Stimulated activated CD4-positive, alpha-beta T cell treated with anti-CD3 and anti-CD28 coated beads, TNF-alpha, amount 100 ng/mL, for 1 hour (primary cell): ENCODE data around the gene MAP7D2.
A peak's percentile ranks its signal among the peaks of the same experiment; 100 is the strongest.
"Not testable (repeated sequence)": the region's sequence is repeated elsewhere in the genome, so short reads cannot be mapped to it uniquely, and the experiment has no call there.

ENCODE experiments used
- DNase-seq, 3 donors: peaks; one replicate each; pipeline ENCODE4 v3.0.0-alpha.2; 2020; ENCODE audit warnings: low read depth in 3 of 3, low spot score in 1 of 3

MAP7D2 gene

DNA sequence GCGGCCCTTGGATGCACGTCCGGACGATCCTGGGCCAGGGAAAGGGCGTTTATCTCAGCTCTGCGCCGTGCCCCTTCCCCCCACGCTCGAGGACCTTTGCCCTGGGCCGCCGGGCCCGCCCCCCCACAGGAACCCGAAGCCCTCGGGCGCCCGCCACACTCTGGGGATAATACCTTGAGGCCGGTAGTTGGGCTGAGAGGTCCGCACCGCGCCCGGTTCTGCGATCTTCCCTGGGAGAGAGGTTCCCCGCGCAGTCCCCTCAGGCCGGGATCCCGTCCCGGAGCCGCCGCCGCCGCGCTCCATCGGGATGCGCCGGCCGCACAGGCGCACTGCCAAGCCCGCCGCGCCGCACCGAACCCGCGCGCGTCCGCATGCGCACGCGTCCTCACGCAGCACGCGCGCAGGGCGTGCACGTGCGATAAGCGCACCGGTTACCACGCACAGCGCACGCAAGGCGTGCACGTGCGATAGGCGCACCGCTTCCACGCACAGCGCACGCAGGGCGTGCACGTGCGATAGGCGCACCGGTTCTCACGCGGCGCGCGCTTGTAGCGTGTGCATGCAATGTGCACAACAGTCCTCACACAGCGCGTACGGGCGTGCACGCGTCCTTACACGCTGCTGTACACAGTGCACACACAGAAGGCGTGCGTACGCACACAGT, at the start of gene MAP7D2:
TSS of gene MAP7D2 (minus strand) at position 331 of the 664 bp plus-strand sequence. CDS start at position 303, 28 bp downstream.
- DNase-seq = no peak

DNA sequence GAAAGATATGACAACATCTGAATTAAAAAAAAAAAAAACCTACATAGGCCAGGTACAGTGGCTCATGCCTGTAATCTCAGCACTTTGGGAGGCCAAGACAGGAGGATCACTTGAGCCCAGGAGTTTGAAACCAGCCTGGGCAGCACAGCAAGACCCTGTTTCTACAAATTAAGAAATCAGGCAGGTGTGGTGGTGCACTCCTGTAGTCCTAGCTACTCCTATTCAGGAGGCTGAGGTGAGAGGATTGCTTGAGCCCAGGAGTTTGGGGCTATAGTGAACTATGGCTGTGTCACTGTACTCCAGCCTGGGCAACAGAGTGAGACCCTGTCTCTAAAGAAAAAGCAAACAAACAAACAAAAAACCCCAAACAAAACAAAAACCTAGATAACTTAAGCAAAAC, 45.8 kb upstream of the MAP7D2 start:
- DNase-seq = not testable (repeated sequence)

DNA sequence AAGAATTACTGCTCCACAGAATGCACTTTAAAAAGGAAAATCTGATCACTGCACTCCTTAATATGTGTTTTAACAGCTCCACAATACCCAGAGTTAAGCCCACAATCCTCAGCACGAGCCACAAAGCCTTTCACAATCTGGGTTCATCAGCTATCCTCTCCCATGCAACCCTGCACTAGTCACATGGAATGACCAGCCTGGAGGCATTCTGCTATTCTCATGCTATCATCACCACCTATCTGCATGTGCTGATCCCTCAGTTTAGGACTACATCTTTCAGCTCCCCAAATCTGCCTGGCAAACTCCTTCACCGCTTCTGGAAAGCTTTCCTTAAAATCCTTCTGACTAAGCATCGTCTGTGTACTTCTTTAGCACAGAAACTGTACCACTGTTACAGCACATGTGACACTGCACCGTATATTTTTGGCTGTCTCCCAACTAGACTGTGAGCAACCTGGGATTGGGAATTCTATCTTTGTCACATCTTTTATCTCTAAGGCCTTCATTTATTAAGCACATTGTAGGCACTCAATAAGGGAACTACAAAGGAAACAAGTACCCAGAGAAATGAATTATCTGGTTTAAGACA, 43.2 kb upstream of the MAP7D2 start:
- no peak for DNase-seq

DNA sequence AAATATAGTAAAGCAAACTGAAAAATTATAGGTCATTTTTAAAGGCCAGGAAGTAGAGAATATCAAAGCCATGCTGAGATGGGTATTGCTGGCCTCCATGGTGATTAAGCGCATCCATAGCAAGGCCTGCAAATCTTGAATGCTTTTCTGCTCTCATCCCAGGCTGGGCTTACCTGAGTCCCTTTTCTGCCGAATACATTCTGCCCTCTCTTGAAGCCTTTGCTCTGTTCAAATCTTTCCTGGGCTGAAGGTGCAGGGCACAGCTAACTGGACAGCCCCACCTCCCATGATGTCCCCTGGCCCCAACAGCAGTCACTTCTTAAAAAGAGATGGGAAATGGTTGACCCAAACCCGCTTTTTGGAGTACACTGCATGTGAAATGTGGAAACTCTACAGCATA, 35.0 kb upstream of the MAP7D2 start:
- no peak for DNase-seq

DNA sequence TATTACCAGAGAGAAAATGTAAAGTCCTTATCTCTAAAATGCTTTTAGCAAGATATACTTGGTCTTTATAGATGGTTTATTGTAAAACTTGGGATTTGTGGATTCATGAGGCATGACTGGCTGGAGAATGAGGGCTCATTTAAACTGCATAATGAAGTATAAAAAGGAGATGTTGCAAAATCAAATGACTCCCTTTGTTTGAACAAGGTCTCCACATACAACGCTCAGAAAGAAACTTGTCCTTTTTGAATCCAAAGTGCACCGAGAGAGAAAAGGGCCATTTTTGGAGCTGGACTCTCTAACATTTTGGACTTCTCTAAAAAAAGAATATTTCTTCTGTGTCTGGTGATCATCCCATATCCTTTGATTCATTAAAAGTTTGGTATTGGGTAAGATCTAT, 32.6 kb upstream of the MAP7D2 start:
- no peak for DNase-seq

DNA sequence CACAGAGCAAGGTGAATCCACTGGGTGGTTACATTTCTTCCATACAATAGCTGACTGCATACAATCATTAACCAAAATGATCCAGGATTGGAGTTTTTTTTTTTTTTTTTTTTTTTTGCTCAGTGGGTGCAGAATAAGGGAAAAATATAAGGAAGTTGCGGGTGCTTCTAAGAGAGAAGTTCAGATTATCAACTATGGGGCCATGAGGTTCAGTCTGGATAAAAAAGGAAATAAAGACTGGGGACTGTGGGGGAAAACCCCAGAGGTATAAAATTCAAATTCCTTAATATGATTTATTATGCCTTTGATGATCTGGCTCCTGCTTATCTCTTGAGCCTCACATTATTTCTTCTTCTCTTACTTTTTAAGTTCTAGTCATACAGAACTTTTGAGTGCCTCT, 30.9 kb upstream of the MAP7D2 start:
- no peak for DNase-seq

DNA sequence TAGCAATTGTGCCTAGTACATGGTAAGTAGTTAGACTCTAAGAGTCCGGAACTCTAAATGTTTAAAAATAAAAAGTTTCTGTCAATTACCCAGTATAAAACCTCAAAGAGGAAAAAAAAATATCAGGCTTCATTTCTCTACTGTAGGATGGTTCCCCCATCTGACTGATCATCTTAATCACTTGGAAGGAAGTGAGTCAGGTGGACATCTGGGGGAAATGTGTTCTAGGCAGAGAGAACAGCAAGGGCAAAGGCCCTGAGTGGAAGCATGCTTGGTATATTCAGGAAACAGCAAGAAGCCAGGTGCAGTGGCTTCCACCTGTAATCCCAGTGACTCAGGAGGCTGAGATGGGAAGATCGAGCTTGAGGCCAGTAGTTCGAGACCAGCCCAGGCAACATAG, 27.8 kb upstream of the MAP7D2 start:
- no peak for DNase-seq

DNA sequence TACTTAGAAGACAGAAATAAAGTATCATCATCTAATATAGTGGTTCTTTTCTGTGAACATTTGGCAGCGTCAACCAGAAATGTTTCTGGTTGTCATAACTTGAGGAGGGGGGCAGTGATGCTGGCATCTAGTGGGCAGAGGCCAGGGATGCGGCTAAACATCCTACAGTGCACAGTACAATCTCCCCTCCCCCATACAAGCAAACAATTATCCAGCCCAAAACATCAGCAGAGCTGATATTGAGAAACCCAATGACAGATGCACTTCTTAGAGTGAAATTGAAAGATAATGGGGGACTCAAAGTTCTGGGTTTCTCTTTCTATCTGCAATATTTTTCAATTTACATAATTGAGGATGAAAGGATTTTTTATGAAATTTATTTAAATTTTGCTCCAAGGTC, 26.9 kb upstream of the MAP7D2 start:
- DNase-seq = no peak

DNA sequence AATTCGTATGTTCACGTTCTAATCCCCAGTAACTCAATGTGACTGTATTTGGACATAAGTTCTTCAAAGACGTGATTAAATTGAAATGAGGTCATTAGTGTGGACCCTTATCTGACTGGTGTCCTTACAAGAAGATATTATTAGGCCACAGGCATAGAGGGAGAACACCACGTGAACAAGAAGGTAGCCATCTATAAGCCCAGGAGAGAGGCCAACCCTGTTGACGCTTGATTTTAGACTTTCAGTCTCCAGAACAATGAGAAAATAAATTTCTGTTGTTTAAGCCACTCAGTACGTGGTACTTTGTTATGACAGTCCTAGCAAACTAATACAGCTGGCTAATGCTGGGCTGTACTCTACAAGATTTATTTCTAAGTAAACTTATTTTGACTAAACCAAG, 26.4 kb upstream of the MAP7D2 start:
- DNase-seq = no peak

DNA sequence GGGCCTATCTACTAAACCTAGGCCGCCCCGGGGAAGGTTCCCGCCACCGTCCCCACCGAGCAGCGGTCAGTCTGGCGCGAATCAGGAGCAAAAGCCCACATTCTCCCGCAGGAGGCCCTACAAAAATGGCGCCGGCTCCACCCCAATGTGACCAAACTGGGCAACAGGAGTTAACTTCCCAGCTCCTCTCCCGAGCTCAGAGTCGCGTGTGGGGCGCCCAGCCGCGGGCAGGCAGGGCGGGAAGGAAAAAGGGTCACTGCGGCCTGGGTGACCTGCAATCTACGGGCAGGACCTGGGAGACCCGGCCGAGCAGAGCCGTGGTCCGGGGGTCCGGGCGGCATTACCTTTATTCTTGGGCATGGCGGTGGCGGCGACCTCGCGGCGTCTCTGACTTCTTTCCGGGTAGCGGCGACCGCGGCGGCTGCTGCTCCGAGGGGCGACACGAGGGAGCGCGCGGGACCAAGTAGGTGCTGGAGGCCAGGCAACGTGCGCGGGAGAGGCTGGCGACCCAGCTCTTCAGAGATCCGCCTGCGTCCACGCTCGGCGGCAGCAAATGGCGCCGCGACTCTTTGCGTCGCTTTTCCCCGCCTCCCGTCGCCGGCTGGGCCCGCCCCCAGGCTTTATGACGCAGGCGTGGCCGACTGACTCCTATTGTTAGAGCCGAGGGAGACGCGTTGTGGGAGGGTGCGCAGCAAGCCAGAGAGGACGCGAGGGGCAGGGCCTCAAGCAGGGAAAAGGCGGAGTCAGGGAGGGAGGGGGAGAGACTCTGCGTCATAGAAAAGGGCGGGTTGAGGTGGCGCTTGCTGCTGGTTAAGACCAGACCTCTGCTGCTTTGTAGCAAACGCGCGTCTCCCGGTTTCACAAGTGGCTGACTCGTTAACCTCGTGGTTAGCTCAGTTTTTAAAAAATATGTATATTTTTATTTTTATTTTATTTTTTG, 24.8 kb upstream of the MAP7D2 start, which contains the start of gene EIF1AX:
TSS of gene EIF1AX (minus strand) at position 558 of the 940 bp plus-strand sequence. CDS start at position 360, 198 bp downstream.
- DNase-seq = peak; percentile 84 to 98 (median 88)

DNA sequence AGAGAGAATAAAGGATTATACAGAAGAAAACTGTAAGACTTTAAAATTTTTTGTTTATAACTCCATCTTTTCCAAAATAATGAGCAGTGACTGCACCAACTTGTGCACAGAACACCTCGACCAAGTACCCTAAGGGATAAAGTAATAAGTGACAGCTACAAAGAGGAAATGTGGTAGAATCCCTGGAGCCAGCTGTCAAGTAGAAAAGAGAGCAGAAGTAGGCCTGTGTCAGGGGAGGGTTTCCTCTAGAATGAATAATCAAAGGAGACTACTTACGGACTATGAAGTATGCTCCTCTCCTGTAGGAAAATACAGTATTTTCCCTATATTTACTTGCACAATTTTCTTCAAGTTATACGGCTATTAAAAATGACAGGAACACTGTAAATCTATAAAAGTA, 23.7 kb upstream of the MAP7D2 start:
- DNase-seq = no peak

DNA sequence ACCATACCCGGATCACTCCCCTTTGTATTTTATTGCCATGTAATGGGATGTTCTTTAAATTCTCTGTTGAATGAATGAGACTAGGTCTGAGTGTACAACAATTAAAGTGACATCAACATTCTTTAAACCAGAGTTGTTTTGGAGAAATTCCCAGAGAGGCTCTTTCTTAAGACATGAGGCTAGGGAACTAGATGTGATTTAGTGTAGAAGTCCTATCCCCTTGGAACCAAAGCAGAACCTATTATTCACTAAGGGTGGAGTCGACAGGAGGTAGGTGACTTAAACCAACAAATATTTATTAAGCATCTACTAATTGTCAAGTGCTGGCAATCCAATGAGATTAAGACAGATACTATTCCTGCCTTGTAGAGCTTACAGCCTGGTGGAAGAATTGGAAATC, 23.3 kb upstream of the MAP7D2 start:
- DNase-seq = no peak

DNA sequence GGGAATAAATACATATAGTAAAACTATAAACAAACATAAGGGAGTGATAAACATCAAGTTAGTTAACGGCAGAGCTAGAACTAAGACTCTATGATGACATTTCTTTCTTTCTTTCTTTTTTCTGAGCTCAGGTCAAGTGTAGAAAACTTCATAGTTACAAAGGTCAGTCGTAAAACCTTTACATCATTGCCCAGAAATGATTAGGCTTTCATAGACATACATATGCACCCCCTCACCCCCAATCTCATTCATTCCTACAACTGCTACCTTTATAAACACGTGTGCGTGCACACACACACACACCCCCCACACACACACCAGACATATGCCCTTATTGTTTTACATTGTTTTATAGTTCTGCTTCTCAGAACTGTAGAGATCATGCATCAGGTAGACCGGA, 19.2 kb upstream of the MAP7D2 start:
- no peak for DNase-seq

DNA sequence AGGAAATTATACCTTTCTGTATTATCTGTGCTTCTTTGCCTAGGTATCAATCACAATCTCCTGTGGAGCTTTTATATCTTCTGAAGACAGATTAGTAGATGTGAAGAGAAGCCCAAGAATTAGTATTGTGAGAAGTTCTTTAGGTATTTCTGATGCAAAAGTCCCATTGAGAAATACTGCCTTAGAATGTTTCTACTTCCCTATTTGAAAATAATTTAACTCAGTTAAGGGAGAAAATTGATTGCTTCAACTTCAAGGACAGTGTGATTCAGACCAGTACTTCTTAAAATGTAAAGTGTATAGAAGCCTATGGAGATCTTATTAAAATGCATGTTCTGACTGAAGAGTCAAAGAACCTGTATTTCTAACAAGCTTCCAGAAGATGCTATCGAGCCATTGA, 16.0 kb upstream of the MAP7D2 start:
- no peak for DNase-seq

DNA sequence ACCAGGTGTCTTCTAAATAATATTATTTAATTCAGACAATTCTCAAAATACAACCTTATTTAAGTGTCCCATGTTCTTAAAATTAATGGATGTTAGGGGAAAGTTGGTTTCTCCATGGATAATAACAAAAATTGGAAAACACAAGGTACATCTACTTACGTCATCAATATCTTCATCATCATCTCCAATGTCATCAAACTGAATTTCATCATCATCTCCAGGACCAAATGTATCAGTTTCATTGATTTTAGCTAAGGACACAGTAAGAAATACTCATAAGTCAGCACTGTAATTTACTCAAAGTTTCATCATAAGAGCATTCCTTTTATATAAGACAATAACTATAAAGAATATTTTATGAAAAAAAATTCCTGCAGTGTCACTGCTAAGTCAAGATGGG, 13.7 kb upstream of the MAP7D2 start:
- DNase-seq = no peak

DNA sequence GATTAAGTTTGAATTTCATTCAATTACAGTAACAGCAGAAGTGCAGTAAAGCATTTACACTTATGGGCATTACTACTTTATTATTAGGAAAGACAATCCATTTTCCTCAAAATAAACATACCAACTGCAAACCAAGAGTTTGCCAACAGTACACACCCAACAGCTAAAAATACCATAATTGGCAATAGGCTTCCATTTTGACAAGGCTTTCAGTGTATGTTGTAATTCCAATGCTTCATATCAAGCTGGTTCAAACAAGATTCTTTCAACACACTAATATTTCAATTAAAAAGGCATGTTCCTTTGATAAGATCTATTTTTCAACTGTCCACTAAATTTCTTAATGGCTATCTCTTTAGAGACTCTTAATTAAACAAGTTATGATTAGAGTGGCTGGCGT, 12.8 kb upstream of the MAP7D2 start:
- DNase-seq = no peak

DNA sequence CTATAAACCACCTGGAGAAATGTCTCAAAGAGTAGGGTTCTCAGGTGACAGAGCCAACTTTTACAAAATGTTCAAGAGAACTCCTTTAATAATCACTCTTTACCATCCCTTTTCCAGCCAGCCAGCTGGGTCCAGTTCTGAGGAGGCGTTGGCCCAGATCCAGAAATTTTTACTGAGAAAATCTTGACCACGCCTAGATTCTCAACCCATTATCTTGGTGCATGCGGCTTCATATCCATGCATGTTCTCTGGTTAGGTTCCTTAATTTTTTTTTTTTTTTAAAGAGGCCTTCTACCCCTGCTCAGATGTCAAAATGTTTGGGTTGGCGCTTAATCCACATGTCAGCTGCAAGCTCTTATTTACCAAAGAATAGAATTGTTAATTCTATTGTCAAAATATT, 12.0 kb upstream of the MAP7D2 start:
- DNase-seq = no peak

DNA sequence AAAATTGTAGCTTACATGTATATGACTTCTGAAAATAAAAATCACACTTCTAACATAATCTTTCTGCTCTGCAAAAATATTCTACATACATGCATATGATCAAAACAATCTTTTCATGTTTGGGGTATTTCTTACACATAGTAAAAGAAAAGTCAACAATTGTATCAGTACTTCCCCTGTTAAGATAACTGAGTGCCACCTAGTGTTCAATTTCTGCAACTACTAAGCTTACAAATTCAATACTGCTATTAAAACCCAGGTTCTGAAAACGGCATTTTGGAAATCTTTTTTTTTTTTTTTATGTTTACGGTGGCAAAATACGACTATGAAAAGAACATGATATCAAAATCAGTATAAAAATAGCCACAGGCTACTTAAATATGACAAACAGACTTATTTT, 10.7 kb upstream of the MAP7D2 start:
- DNase-seq = not testable (repeated sequence)

DNA sequence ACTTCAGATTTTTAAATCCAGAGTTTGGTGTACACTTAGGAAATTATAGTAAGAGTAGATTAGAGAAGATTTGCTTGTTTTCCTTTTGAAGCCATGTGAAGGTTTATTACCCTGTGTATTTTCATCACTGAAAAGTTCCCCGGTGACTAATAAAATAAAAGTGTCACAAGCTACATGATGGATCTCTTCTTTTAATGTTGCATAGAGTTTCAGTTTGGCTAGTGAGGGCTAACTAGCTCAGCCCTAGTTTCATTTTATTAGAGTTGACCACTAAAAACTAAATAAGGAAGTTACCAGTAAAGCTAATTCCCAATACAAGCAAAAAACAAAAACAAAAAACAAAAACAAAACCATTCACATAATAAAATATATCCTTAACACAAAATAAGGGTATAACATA, 10.1 kb upstream of the MAP7D2 start:
- not testable (repeated sequence) for DNase-seq

DNA sequence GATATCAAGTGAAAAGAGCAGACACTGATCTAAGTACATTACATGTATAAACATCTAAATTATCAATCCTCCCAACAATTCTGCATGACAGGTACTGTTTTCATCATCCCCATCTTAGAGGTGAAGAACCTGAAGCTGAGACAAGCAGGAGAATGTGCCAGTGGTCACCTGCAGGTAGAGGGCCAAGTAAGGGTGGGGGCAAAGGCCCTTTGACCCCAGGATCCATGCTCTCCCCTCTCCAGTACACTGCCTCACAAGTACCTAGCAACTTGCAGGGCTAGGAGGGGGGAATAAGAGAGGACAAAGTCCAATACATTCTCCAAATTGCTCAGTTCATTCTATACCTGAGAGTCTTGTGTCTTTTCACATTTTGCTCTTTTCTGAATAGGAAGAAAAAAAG, 8.3 kb upstream of the MAP7D2 start:
- DNase-seq = no peak

DNA sequence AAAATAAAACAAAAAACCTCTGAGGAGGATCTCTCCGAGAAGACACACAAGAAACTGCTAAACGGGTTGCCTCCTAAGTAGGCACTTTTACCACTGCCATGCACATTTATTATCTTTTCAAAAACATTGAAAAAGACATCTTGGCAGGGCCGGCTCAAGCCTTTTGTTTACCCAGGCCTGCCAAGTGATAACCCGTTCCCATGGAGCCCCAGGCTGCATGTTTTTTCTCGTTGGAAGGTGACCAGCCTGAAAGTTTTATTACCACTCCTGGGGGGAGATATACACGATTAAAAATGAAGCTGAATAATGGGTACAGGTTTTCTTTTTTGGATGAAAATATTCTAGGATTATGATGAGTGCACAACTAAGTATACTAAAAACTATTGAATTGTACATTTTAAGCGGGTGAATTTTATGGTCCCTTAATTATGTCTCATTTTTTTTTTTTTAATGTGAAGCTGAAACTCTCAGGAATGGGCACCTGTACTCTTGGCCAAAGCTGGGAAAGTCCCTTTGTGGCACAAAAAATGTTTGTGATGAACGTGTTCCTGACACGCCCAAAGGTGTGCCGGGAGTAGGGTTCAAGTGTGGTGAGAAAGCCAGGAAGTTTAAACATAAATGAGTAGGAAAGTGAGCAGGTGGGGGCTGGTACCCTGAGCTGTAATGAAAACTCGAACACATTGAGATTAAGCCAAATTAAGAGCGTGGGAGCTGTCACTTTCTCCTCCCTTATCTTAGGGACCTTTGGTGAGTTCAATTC, 1.5 kb upstream of the MAP7D2 start:
- DNase-seq = no peak
